Prostate gland (tissue), 2 donors: ENCODE data around the gene ABHD3. TPM values are rescaled to one million over a fixed set of nuclear protein-coding genes. Genes with fewer than 3 reads are reported as not detected.
"Not testable (repeated sequence)": the region's sequence is repeated elsewhere in the genome, so short reads cannot be mapped to it uniquely, and the experiment has no call there.

ENCODE experiments used
- DNase-seq: peaks from one replicate; pipeline ENCODE4 v3.0.0-alpha.2; 2019; ENCODE audit warnings: low spot score
- H3K27ac ChIP-seq, 2 donors: fragments of 200-600 bp; sonication (generic); 2 replicates each; pipeline ENCODE4 v1.5.1; 2017 to 2019
- H3K27me3 ChIP-seq: fragments of 200-600 bp; sonication (generic); replicated peaks from 2 replicates; pipeline ENCODE4 v1.5.1; 2019; ENCODE audit not compliant: insufficient read depth
- H3K36me3 ChIP-seq, 2 donors: fragments of 200-600 bp; sonication (generic); 1 replicate in 1 of 2; 2 replicates in 1 of 2; pipeline versions ENCODE4 v1.5.1 to v1.8.1; 2017 to 2019
- H3K4me1 ChIP-seq: fragments of 200-600 bp; sonication (generic); replicated peaks from 2 replicates; pipeline ENCODE4 v1.5.1; 2019
- H3K4me3 ChIP-seq, 2 donors: fragments of 200-600 bp; sonication (generic); 2 replicates each; pipeline ENCODE4 v1.5.1; 2017 to 2019
- H3K9me3 ChIP-seq: fragments of 200-600 bp; sonication (generic); 2 replicates; pipeline ENCODE4 v1.5.1; 2017
- POLR2A ChIP-seq: fragments of 450-650 bp; IDR thresholded peaks from one replicate; pipeline ENCODE4 v1.6.1; 2016; ENCODE audit warnings: antibody characterized with exemption, mild to moderate bottlenecking
- POLR2AphosphoS5 ChIP-seq: sonication (generic); formaldehyde crosslinking; IDR thresholded peaks from one replicate; pipeline ENCODE4 v1.6.1; 2017; ENCODE audit warnings: antibody characterized with exemption
- WGBS: methylation state at CpG from one replicate; pipeline ENCODE4 v1.1.5; 2018; 5-methylcytosine and 5-hydroxymethylcytosine counted together
- intact Hi-C: fragments of 100-400 bp; cut with DNase I; formaldehyde crosslinking; loops from one replicate; pipeline ENCODE4 v1.14.2; 2022
- total RNA-seq, 2 donors: library from RNA; depleted of rRNA; stranded (reverse); fragments of >200 nt; gene quantifications; one replicate each; pipeline ENCODE4 v1.1.0, GENCODE V29; 2016
- TF ChIP-seq, protein P1 (sequence below), 4 experiments: fragments of 200-600 bp in 2 of 4; fragments of 450-650 bp in 2 of 4; sonication (generic) in 2 of 4; IDR thresholded peaks; 1 replicate in 3 of 4; 2 replicates in 1 of 4; pipeline ENCODE4 v1.5.1; 2016 to 2019; ENCODE audit warnings: antibody characterized with exemption in 4 of 4, mild to moderate bottlenecking in 2 of 4, moderate library complexity in 2 of 4

ABHD3 gene
- total RNA-seq, 2 donors from 2014 or later, result 9.6 to 18.5 TPM

GRCh38 chr18:21653361-21653760 is 51.2 kb downstream of the ABHD3 start:
- Histone ChIP-seq H3K36me3 (no peaks in the 10 kb centered on the region), H3K4me3 (no peak overlapping the region), H3K27me3 (no peaks in the 10 kb centered on the region), H3K9me3 (no peaks in the 10 kb centered on the region), H3K4me1 (no peaks in the 10 kb centered on the region), H3K27ac (no peak overlapping the region)
- no peak for TF ChIP-seq POLR2A
- no peak for TF ChIP-seq POLR2AphosphoS5
- TF ChIP-seq, protein P1, sequence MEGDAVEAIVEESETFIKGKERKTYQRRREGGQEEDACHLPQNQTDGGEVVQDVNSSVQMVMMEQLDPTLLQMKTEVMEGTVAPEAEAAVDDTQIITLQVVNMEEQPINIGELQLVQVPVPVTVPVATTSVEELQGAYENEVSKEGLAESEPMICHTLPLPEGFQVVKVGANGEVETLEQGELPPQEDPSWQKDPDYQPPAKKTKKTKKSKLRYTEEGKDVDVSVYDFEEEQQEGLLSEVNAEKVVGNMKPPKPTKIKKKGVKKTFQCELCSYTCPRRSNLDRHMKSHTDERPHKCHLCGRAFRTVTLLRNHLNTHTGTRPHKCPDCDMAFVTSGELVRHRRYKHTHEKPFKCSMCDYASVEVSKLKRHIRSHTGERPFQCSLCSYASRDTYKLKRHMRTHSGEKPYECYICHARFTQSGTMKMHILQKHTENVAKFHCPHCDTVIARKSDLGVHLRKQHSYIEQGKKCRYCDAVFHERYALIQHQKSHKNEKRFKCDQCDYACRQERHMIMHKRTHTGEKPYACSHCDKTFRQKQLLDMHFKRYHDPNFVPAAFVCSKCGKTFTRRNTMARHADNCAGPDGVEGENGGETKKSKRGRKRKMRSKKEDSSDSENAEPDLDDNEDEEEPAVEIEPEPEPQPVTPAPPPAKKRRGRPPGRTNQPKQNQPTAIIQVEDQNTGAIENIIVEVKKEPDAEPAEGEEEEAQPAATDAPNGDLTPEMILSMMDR (IDR thresholded peaks at IDR 0.05), result no peak
- intact Hi-C loops, result no loop called here
- 98% methylated on average over 3 of the region's 3 CpGs for WGBS
- no peak for DNase-seq

DNA sequence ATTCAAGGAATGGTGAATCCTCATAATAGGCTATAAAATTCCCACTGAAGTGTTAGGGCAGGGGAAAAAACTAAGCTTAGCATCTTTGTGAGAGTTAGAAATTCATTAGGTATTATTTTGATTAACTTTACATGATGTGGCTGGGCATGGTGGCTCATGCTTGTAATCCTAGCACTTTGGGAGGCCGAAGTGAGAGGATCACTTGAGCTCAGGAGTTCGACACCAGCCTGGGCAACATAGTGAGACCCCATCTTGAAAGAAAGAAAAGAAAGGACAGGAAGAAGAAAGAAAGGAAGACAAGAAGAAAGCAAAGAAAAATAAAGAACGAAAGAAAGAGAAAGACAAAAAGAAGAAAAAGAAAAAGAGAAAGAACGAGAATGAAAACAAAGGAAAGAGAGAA is 52.5 kb downstream of the ABHD3 start:
- WGBS, result 92% methylated on average over 4 of the region's 4 CpGs
- TF ChIP-seq POLR2A, result no peak
- TF ChIP-seq, protein P1 (IDR thresholded peaks at IDR 0.05), result no peak
- TF ChIP-seq POLR2AphosphoS5, result no peak
- no peak overlapping the region for H3K27ac ChIP-seq
- no peaks in the 10 kb centered on the region for H3K4me1 ChIP-seq
- DNase-seq, result no peak
- no peaks in the 10 kb centered on the region for H3K36me3 ChIP-seq
- intact Hi-C loops, result no loop called here
- no peak overlapping the region for H3K4me3 ChIP-seq
- H3K27me3 ChIP-seq, result no peaks in the 10 kb centered on the region
- H3K9me3 ChIP-seq, result no peaks in the 10 kb centered on the region

GRCh38 chr18:21650311-21650710 is 54.3 kb downstream of the ABHD3 start:
- intact Hi-C loops, result no loop called here
- Histone ChIP-seq H3K27ac (no peak overlapping the region), H3K4me3 (no peak overlapping the region), H3K27me3 (no peaks in the 10 kb centered on the region), H3K36me3 (no peaks in the 10 kb centered on the region), H3K4me1 (no peaks in the 10 kb centered on the region), H3K9me3 (no peaks in the 10 kb centered on the region)
- TF ChIP-seq POLR2A, result no peak
- no peak for TF ChIP-seq POLR2AphosphoS5
- TF ChIP-seq, protein P1 (IDR thresholded peaks at IDR 0.05), result no peak
- 78% methylated on average over 1 of the region's 1 CpG for WGBS
- DNase-seq, result no peak

GRCh38 chr18:21640375-21640774 is 64.2 kb downstream of the ABHD3 start:
- WGBS, result 95% methylated on average over 5 of the region's 5 CpGs
- H3K27ac ChIP-seq, H3K9me3 ChIP-seq, H3K4me3 ChIP-seq, DNase-seq, H3K27me3 ChIP-seq, H3K36me3 ChIP-seq, intact Hi-C loops, H3K4me1 ChIP-seq: not testable (repeated sequence)

- Histone ChIP-seq H3K4me1 (no peaks in the 10 kb centered on the region), H3K27ac (no peak overlapping the region), H3K9me3 (no peaks in the 10 kb centered on the region), H3K27me3 (no peaks in the 10 kb centered on the region), H3K4me3 (no peak overlapping the region), H3K36me3 (no peaks in the 10 kb centered on the region)
- intact Hi-C loops, result no loop called here
- DNase-seq, result no peak
- 81% methylated on average over 3 of the region's 3 CpGs for WGBS
- TF ChIP-seq, protein P1 (IDR thresholded peaks at IDR 0.05), result no peak
- no peak for TF ChIP-seq POLR2A
- no peak for TF ChIP-seq POLR2AphosphoS5
Observed at GRCh38 chr18:21638822-21639221, 65.8 kb downstream of the ABHD3 start.
